IPS DF 6.9 (cell line): ENCODE results near the gene OR2M4.
"Not testable (repeated sequence)": the region's sequence is repeated elsewhere in the genome, so short reads cannot be mapped to it uniquely, and the experiment has no call there.

Experiments used
- DNase-seq: peaks from one replicate; pipeline ENCODE4 v3.0.0-alpha.2; 2013; ENCODE audit warnings: low read depth, low spot score
- H3K27ac ChIP-seq: one replicate; pipeline ENCODE4 v1.5.1; 2013; ENCODE audit warnings: low read length, control low read depth
- H3K27me3 ChIP-seq: 2 replicates; pipeline ENCODE4 v1.6.1; 2013; ENCODE audit warnings: mild to moderate bottlenecking, low read length; ENCODE audit not compliant: control insufficient read depth, insufficient read depth
- H3K36me3 ChIP-seq: 2 replicates; pipeline ENCODE4 v1.6.1; 2013; ENCODE audit warnings: low read length; ENCODE audit not compliant: control insufficient read depth, insufficient read depth
- H3K4me1 ChIP-seq: 2 replicates; pipeline ENCODE4 v1.6.1; 2013; ENCODE audit warnings: low read length; ENCODE audit not compliant: control insufficient read depth, insufficient read depth
- H3K4me3 ChIP-seq: 2 replicates; pipeline ENCODE4 v1.5.1; 2013; ENCODE audit warnings: mild to moderate bottlenecking, low read length
- H3K9me3 ChIP-seq: 2 replicates; pipeline ENCODE4 v1.6.1; 2013; ENCODE audit warnings: low read length, inconsistent platforms; ENCODE audit not compliant: control insufficient read depth, insufficient read depth
- whole genome bisulfite sequencing: extraction: QIAGEN DNeasy Blood & Tissue Kit; methylation state at CpG from one replicate; pipeline ENCODE4 v1.1.7; 2013; ENCODE audit warnings: mixed read lengths, missing lambda C conversion rate; ENCODE audit not compliant: insufficient read length, insufficient coverage; 5-methylcytosine and 5-hydroxymethylcytosine counted together

OR2M4 gene

DNA sequence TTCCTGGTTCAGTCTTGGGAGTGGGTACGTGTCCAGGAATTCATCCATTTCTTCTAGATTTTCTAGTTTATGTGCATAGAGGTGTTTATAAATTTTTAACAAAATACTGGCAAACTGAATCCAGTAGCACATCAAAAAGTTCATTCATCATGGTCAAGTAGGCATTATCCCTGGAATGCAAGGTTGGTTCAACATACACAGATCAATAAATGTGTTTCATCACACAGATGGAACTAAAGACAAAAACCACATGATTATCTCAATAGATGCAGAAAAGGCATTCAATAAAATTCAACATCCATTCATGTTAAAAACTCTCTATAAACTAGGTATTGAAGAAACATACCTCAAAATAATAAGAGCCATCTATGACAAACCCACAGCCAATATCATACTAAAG is 28.1 kb downstream of the OR2M4 start:
- H3K4me3 ChIP-seq, H3K27me3 ChIP-seq, H3K4me1 ChIP-seq, H3K36me3 ChIP-seq, H3K9me3 ChIP-seq, DNase-seq, H3K27ac ChIP-seq: not testable (repeated sequence)
- no CpG with 5 or more reads among the region's 1 CpG for WGBS

DNA sequence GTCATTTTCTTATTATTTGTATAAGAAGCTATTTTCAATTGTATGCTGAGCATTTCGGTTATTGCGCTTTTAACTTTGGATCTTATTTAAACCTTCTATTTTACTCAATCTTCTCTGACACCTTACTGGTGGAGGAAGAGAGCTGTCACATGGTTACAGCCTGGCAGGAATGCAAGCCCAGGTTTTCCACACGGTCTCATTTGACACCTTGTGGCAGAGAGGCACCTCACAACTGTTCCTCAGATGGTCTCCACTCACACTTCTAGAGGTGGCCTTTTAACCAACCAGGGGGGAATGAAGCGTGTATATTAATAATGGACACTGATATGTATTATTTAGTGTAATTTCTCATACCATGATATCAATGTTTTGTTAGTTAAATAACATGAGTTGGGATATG is 37.0 kb downstream of the OR2M4 start:
- Histone ChIP-seq H3K27me3 (no peaks in the 10 kb centered on the region), H3K4me3 (no peak overlapping the region), H3K36me3 (no peaks in the 10 kb centered on the region), H3K4me1 (no peaks in the 10 kb centered on the region), H3K9me3 (no peaks in the 10 kb centered on the region; the same call in 1 of the 2 replicates), H3K27ac (no peak overlapping the region)
- no peak for DNase-seq
- WGBS, result no CpG with 5 or more reads among the region's 4 CpGs

DNA sequence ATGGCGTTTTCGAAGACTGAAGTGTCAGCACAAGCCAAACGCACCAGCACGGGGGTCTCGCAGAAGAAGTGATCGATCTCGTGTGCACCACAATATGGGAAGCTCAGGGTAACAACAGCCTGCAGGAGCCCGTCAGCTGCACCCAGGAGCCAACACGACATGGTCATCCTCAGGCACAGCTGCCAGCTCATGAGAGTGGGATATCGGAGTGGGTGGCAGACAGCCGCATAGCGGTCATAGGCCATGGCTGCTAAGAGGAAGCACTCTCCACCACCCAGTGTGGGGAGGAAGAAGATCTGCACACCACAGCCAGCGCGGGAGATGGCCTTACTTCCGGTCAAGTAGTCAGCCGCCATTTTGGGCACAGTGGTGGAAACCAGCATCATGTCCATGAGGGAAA is 42.0 kb downstream of the OR2M4 start:
- not testable (repeated sequence) for H3K4me3 ChIP-seq, H3K27me3 ChIP-seq, DNase-seq, H3K9me3 ChIP-seq, H3K36me3 ChIP-seq, H3K4me1 ChIP-seq, H3K27ac ChIP-seq
- no CpG with 5 or more reads among the region's 16 CpGs for WGBS

DNA sequence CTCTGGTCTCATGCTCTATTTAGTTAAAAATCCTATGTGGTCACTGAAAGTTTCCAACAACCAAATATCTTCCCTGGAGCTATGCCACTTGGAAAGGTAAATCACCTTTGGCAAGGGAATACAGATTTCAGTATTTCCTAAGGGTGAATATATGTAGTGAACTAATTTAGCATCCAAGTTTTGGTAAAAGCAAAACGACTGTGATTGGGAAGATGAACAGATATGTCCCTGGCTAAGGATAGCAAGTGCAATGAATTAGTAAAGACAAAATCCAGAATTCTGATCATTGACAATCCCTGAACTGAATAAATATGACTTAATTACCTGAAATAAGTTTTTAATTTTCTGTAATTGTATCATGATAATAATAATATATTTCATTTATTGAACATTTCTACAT is 46.7 kb downstream of the OR2M4 start, which contains the start of gene OR2T33:
OR2T33 (minus strand) TSS at position 101 of the 400 bp plus-strand sequence. CDS start 4,162 bp downstream, outside the sequence.
- no peaks in the 10 kb centered on the region for H3K27me3 ChIP-seq
- no peak within 1 kb of the TSS for H3K4me3 ChIP-seq
- peaks cover 3% of the 10 kb centered on the region; the same call in 1 of the 2 replicates for H3K9me3 ChIP-seq
- H3K4me1 ChIP-seq, result no peaks in the 10 kb centered on the region
- no peak for DNase-seq
- no CpG with 5 or more reads among the region's 1 CpG for WGBS
- no peaks in the 10 kb centered on the region for H3K36me3 ChIP-seq
- no peak within 1 kb of the TSS for H3K27ac ChIP-seq

DNA sequence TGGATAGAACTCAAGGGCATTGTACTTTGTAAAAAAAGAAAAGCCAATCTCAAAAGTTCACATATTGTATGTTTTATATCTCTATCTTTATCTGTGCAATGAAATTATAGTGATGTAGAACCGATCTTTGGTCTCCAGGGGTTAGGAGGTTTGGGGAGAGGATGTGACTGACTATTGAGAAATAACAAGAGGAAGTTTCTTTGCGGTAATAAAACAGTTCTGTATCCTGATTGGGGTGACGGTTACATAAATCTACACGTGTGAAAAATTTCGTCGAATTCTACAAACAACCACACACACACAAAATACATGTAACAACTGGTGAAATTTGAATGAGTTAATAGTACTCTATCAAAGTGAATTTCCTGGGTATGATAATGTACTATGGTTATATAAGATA is 57.2 kb downstream of the OR2M4 start:
- no peak for DNase-seq
- H3K27ac ChIP-seq, result no peak overlapping the region

More for the DNA sequence above, 57.2 kb downstream of the OR2M4 start:
- no peaks in the 10 kb centered on the region for H3K4me1 ChIP-seq
- H3K4me3 ChIP-seq, result no peak overlapping the region
- H3K9me3 ChIP-seq, result peaks cover 1% of the 10 kb centered on the region
- no peaks in the 10 kb centered on the region for H3K36me3 ChIP-seq
- WGBS, result no CpG with 5 or more reads among the region's 6 CpGs
- no peaks in the 10 kb centered on the region for H3K27me3 ChIP-seq
